Neural progenitor cell (in vitro differentiated cells): ENCODE measurements around the gene PLCB1.

Experiments used
- EZH2 ChIP-seq: fragments of 200-600 bp; sonication (generic); IDR thresholded peaks from 2 replicates; pipeline ENCODE4 v1.6.1; 2017; ENCODE audit warnings: antibody characterized with exemption, mild to moderate bottlenecking, moderate library complexity
- TF ChIP-seq, protein P1 (sequence below): fragments of 200-600 bp; sonication (generic); IDR thresholded peaks from 2 replicates; pipeline ENCODE4 v1.5.1; 2017; ENCODE audit warnings: antibody characterized with exemption, mild to moderate bottlenecking

- TF ChIP-seq, protein P1, sequence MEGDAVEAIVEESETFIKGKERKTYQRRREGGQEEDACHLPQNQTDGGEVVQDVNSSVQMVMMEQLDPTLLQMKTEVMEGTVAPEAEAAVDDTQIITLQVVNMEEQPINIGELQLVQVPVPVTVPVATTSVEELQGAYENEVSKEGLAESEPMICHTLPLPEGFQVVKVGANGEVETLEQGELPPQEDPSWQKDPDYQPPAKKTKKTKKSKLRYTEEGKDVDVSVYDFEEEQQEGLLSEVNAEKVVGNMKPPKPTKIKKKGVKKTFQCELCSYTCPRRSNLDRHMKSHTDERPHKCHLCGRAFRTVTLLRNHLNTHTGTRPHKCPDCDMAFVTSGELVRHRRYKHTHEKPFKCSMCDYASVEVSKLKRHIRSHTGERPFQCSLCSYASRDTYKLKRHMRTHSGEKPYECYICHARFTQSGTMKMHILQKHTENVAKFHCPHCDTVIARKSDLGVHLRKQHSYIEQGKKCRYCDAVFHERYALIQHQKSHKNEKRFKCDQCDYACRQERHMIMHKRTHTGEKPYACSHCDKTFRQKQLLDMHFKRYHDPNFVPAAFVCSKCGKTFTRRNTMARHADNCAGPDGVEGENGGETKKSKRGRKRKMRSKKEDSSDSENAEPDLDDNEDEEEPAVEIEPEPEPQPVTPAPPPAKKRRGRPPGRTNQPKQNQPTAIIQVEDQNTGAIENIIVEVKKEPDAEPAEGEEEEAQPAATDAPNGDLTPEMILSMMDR = no peak
- TF ChIP-seq EZH2 = no peak
Observed at GRCh38 chr20:8635048-8635572, 503.0 kb downstream of the PLCB1 start.
